ENCODE measurements around the gene BMP2K.
A peak's percentile ranks its signal among the peaks of the same experiment; 100 is the strongest.
"Not testable (repeated sequence)": the region's sequence is repeated elsewhere in the genome, so short reads cannot be mapped to it uniquely, and the experiment has no call there.

The BMP2K gene

DNA sequence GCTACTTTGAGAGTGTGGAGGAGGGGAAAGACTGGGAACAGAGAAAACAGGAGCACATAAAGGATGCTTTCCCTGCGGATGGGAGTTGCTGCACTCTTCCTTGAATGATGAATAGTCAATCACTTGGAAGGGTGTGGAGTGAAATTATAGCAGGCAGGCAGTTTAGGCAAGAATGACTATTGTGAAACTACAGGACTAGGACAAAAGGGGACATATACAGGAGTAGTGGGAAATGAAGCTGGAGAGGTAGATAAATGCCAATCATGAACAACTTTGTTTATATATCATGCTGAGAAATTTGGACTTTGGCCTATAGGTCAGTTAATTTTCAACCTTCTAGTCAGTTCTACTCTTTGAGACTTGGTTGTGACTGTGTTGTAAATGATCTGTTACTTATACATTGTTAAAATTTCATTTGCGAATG, 86.2 kb downstream of the BMP2K start:
- no peak for DNase-seq

DNA sequence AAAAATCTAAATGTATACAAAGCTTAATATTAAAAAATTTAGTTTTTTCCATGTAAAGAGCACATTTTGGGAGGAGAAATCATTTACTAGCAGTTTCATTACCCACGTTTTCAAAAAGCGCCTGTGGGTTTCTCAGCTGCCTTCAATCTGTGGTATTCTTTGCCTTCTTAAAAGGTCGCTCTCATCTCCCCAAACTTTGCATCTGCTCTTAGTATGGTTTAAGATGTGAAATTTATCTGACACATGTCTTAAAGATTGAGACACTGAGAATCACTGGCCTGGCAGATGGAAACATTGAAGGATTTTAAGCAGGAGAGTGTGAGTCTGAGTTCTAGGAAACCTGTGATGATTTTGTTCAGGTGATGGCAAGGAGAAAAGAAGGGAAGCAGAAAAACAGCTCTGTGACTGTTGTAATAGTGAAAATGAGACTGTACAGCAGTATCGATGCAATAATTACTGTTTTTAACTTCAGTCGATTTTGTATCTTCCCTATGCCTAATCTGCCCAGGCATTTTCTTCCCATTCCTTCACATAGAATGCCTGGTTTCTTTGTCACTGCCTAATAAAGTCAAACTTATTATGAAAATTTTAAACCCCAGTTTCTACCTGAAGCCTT, 87.2 kb downstream of the BMP2K start:
- no peak for DNase-seq

DNA sequence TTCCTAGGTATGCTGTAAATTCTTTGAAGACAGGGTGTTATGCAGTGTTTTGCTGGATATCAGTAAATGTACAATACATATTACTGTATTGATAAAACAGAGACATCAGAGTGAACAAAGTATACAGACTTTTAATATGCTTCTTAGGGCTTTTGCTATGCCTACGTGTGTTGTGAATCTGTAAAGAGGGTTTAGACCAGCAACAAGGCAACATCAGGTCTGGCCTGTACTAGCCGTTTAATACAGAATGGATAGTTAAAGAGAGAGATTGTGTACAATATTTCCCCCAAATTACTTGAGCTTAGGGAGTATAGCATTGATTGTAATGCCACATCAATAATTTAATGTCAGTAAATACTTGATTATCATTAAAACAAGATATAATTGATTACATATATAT, 87.8 kb downstream of the BMP2K start:
- no peak for DNase-seq

GRCh38 chr4:78864405-78865024, 88.4 kb downstream of the BMP2K start:
- DNase-seq: peak in 4 of 58 donors; percentile 0 to 32 (median 14)

DNA sequence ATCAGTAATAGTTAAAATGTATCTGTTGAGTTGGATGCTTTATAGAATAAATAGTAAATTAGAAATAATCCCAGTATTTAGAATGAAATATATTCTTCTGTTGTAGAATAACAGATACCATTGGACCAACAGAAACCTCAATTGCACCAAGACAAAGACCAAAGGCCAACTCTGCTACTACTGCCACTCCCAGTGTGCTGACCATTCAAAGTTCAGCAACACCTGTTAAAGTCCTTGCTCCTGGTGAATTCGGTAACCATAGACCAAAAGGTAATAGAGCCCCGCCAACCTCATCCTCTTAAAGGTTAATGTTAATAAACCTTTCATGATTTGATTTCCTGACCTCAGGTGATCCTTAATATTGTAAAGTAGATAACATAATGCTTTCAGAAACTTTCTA, 89.3 kb downstream of the BMP2K start:
- DNase-seq: no peak

DNA sequence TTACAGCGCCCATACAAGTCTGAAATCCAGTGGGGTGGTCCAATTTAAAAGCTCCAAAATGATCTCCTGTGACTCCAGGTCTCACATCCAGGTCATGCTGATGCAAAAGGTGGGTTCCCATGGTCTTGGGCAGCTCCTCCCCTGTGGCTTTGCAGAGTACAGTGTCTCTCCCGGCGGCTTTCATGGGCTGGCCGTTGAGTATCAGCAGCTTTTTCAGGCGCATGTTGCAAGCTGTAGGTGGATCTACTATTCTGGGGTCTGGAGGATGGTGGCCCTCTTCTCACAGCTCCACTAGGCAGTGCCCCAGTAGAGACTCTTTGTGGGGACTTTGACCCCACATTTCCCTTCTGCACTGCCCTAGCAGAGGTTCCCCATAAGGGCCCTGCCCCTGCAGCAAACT, 92.6 kb downstream of the BMP2K start:
- DNase-seq: not testable (repeated sequence)

- no peak for DNase-seq
These were observed 93.9 kb downstream of the BMP2K start for GRCh38 chr4:78870056-78870455.

GRCh38 chr4:78876568-78877320, 100.6 kb downstream of the BMP2K start:
- no peak for DNase-seq

DNA sequence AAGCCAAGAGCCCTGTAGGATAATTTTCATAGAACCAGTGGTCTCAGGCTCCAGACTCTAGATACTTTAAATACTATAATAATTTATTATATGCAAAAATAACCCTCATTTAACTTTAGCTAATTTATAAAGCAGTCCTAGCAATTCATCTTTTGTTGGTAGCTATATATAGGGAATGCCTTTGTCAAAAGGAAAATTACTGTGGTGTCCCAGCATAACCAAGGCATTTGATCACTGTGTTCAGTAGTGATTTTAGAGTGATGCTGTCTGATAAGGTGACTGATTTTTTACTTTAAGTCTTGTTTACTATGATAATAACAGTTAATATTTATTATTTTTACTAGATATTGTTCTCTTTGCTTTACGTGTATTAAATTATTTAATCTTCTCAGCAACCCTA, 101.9 kb downstream of the BMP2K start:
- DNase-seq: no peak

- no peak for DNase-seq
These were observed 104.8 kb downstream of the BMP2K start for GRCh38 chr4:78880874-78881492.

GRCh38 chr4:78885598-78885997, 109.4 kb downstream of the BMP2K start:
- DNase-seq: no peak

GRCh38 chr4:78889955-78890354, 113.8 kb downstream of the BMP2K start:
- no peak for DNase-seq

GRCh38 chr4:78899302-78899701, 123.2 kb downstream of the BMP2K start:
- no peak for DNase-seq

DNA sequence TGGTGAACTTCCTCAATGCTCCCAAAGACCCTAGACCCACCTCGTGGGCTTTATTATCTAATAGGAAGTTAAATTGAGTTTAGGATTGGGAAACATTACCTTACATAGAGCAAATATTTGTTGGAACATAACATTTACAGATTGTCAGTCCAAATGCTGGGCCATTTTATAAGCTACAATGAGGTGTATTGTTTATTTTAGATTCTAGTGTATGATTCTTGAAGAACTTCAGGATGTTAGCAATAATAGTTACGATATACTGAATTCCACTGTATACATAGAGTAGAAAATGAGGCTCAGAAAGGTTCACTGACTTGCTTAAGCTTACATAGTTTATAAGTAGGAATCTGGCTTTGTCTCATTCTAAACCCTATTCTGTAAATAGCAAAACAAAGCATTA, 125.7 kb downstream of the BMP2K start:
- DNase-seq: no peak

DNA sequence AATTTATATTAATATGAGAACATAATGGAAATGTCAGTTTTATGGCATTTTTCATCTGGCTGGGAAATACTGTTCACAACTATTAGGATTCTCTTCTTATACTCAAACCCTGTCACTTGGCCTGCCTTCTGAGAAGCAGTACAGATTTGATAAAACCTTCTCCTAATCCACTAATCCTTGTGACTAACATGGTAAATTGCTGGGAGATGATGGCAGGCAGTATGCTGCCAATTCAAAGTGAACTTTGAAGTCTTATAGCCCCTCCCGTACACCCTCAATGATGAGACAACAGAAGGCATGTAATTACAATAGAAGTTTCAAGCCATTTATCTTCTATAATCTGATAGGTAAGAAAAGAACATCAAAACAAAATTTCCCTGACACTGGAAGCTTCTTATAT, 126.1 kb downstream of the BMP2K start:
- no peak for DNase-seq

DNA sequence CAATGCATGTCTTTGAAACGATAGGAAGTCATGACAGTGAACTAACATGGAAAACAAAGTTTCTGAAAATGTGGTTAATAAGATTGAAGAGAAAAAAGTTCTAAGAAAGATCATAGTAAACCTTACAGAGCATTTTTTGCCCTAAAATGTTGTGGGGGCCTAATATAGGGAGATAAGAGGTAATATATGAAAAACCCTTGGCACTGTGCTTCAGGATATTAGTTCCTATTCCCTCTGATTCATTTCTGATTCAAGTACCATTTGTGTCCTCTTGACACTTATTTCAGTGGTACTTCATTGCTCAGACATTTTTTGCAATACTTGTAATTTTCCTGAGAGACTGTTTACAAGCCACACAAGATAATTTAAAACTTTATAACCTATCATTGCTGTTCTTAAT, 128.0 kb downstream of the BMP2K start:
- DNase-seq: no peak

- peak in 3 of 58 donors; percentile 4 to 32 (median 6) for DNase-seq
These were observed 131.5 kb downstream of the BMP2K start for GRCh38 chr4:78907638-78908037.

DNA sequence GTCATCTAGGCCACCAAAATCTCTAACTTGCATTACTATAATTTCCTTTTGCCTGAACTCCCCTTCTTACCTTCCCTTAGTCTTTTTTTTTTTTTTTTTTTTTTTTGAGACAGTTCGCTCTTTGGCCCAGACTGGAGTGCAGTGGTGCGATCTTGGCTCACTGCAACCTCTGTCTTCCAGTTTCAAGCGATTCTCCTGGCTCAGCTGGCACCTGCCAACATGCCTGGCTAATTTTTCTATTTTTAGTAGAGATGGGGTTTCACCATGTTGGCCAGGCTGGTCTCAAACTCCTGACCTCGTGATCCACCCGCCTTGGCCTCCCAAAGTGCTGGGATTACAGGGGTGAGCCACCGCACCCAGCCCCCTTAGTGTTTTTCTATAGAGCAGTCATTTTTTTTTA, 132.8 kb downstream of the BMP2K start:
- DNase-seq: not testable (repeated sequence)

GRCh38 chr4:78910612-78911011, 134.5 kb downstream of the BMP2K start:
- DNase-seq: no peak

- DNase-seq: no peak
These were observed 146.1 kb downstream of the BMP2K start for GRCh38 chr4:78922207-78922606.

DNA sequence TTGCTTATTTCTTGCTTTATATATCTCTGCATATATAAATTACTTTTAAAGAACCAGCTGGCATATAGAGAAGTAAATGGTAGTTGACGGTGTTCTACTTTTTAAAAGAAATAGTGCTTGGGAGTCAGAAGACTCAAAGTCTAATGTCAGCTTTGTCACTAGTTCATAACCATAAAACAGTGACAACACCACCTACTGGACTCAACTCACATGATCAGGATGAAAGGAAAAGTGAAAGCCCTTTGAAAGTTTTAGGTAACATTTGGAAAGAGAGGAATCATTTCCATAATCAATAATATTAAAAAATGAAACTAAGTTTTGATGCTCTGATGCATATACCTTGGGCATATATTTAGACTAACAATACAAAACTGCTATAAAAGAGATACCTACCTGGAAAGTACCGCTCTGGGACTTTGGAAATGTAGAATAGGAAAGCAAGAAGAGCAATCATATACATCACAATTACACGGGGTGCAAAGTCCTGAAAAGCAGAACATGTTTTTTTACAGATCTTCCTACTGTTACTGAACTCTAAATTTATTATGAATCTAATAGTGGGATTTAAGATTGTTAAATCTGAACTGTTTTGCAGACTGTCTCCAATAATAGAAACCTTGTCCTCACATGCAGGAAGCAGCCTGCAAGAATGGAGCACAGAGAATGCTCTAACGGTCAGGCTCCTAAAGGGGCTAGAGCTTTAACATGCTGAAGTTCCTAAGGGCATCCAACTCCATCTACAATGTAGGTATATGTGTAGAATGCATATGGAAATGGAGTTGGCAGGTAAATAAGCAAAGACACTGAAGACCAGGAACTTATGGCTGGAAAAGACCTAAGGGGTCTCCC, 147.5 kb downstream of the BMP2K start:
- no peak for DNase-seq

Data from anterior cingulate cortex (tissue), 58 donors.